SU-DHL-6 (cell line): Measurements from ENCODE around the gene RPS6KC1.

Experiments used
- H2AFZ ChIP-seq: fragments of 200-600 bp; sonication (generic); 2 replicates; pipeline ENCODE4 v1.6.1; 2014; ENCODE audit warnings: low read depth, mild to moderate bottlenecking, moderate library complexity, mixed read lengths, antibody characterized with exemption, low read length; ENCODE audit not compliant: severe bottlenecking
- H3F3A ChIP-seq: fragments of 200-600 bp; shearing (Covaris generic); 2 replicates; pipeline ENCODE4 v1.6.0; 2016; ENCODE audit warnings: antibody characterized with exemption, mild to moderate bottlenecking; ENCODE audit not compliant: insufficient read depth
- H3K27ac ChIP-seq: fragments of 200-600 bp; sonication (generic); 2 replicates; pipeline ENCODE4 v1.5.1; 2016; ENCODE audit warnings: low read depth, mild to moderate bottlenecking, low read length, moderate library complexity, mixed read lengths
- H3K27me3 ChIP-seq: fragments of 200-600 bp; sonication (generic), shearing (Covaris generic); 2 replicates; pipeline ENCODE4 v1.6.0; 2014; ENCODE audit warnings: mild to moderate bottlenecking, low read length
- H3K36me3 ChIP-seq: fragments of 200-600 bp; sonication (generic); 2 replicates; pipeline ENCODE4 v1.6.1; 2014; ENCODE audit warnings: mild to moderate bottlenecking, low read length, mixed read lengths
- H3K4me2 ChIP-seq: fragments of 300-600, 200-600 bp; shearing (Covaris generic), sonication (generic); 2 replicates; pipeline ENCODE4 v1.6.0; 2014; ENCODE audit warnings: low read length, low read depth, mild to moderate bottlenecking; ENCODE audit not compliant: poor library complexity, severe bottlenecking
- H3K4me3 ChIP-seq: fragments of 200-600 bp; sonication (generic); 2 replicates; pipeline ENCODE4 v1.5.1; 2014; ENCODE audit warnings: antibody characterized with exemption, low read length, mild to moderate bottlenecking, mixed read lengths; ENCODE audit not compliant: insufficient read depth, poor library complexity, severe bottlenecking
- H3K79me2 ChIP-seq: fragments of 200-600 bp; sonication (generic); 2 replicates; pipeline ENCODE4 v1.6.1; 2014; ENCODE audit warnings: mild to moderate bottlenecking, low read length, moderate library complexity; ENCODE audit not compliant: insufficient read depth
- H3K9ac ChIP-seq: fragments of 200-600 bp; sonication (generic); 2 replicates; pipeline ENCODE4 v1.7.0; 2014; ENCODE audit warnings: mild to moderate bottlenecking, low read length
- H3K9me2 ChIP-seq: fragments of 200-600 bp; sonication (generic); replicated peaks from 2 replicates; pipeline ENCODE4 v1.6.1; 2014; ENCODE audit warnings: low read length; ENCODE audit not compliant: insufficient read depth
- H3K9me3 ChIP-seq: fragments of 200-600 bp; sonication (generic); 2 replicates; pipeline ENCODE4 v1.6.1; 2014; ENCODE audit warnings: low read length, mixed read lengths; ENCODE audit not compliant: insufficient read depth
- H4K20me1 ChIP-seq: fragments of 200-600 bp; sonication (generic); 2 replicates; pipeline ENCODE4 v1.6.1; 2014; ENCODE audit warnings: low read depth, mild to moderate bottlenecking, antibody characterized with exemption, low read length, moderate library complexity, mixed read lengths
- CTCF ChIP-seq: fragments of 200-600 bp; sonication (generic); IDR thresholded peaks from one replicate; pipeline ENCODE4 v1.5.1; 2017; ENCODE audit warnings: antibody characterized with exemption, mild to moderate bottlenecking, low read length, moderate library complexity; ENCODE audit not compliant: insufficient read depth, poor library complexity, severe bottlenecking
- EZH2phosphoT487 ChIP-seq: fragments of 200-600 bp; sonication (generic), shearing (Covaris generic); conservative IDR thresholded peaks from 2 replicates; pipeline ENCODE4 v1.6.1; 2018; ENCODE audit warnings: mild to moderate bottlenecking, antibody characterized with exemption, low read length, moderate library complexity, mixed read lengths

The RPS6KC1 gene

GRCh38 chr1:213087911-213088310, 36.9 kb downstream of the RPS6KC1 start:
- Histone ChIP-seq H3K27ac (no peak overlapping the region), H3K27me3 (no peaks in the 10 kb centered on the region), H3K79me2 (no peaks in the 10 kb centered on the region), H3K4me2 (no peak overlapping the region), H3K9me3 (no peaks in the 10 kb centered on the region), H3F3A (no peaks in the 10 kb centered on the region), H3K9me2 (no peaks in the 10 kb centered on the region), H3K4me3 (no peak overlapping the region), H2AFZ (no peak overlapping the region), H3K36me3 (no peaks in the 10 kb centered on the region), H4K20me1 (no peaks in the 10 kb centered on the region), H3K9ac (no peak overlapping the region)
- TF ChIP-seq CTCF (no peak), EZH2phosphoT487 (no peak)

- Histone ChIP-seq H3K9ac (no peak overlapping the region), H3K4me3 (no peak overlapping the region), H4K20me1 (no peaks in the 10 kb centered on the region), H3K27ac (no peak overlapping the region), H3K79me2 (no peaks in the 10 kb centered on the region), H3K27me3 (no peaks in the 10 kb centered on the region), H3F3A (no peaks in the 10 kb centered on the region), H3K4me2 (no peak overlapping the region), H3K36me3 (no peaks in the 10 kb centered on the region), H3K9me2 (no peaks in the 10 kb centered on the region), H3K9me3 (no peaks in the 10 kb centered on the region), H2AFZ (no peak overlapping the region)
- no peak for TF ChIP-seq EZH2phosphoT487
- TF ChIP-seq CTCF = no peak
Observed at GRCh38 chr1:213089924-213090677, 39.1 kb downstream of the RPS6KC1 start.

GRCh38 chr1:213094446-213094845, 43.4 kb downstream of the RPS6KC1 start:
- H3K79me2 ChIP-seq = no peaks in the 10 kb centered on the region
- TF ChIP-seq EZH2phosphoT487 = no peak
- TF ChIP-seq CTCF = no peak
- H3K27ac ChIP-seq = no peak overlapping the region
- H3K9me3 ChIP-seq = no peaks in the 10 kb centered on the region
- no peaks in the 10 kb centered on the region for H3K36me3 ChIP-seq
- H3F3A ChIP-seq = no peaks in the 10 kb centered on the region
- H2AFZ ChIP-seq = no peak overlapping the region
- H3K27me3 ChIP-seq = no peaks in the 10 kb centered on the region
- no peak overlapping the region for H3K9ac ChIP-seq
- no peak overlapping the region for H3K4me3 ChIP-seq
- H3K9me2 ChIP-seq = no peaks in the 10 kb centered on the region
- H4K20me1 ChIP-seq = no peaks in the 10 kb centered on the region
- no peak overlapping the region for H3K4me2 ChIP-seq
